ENCODE measurements around the gene PMEPA1.

DNA sequence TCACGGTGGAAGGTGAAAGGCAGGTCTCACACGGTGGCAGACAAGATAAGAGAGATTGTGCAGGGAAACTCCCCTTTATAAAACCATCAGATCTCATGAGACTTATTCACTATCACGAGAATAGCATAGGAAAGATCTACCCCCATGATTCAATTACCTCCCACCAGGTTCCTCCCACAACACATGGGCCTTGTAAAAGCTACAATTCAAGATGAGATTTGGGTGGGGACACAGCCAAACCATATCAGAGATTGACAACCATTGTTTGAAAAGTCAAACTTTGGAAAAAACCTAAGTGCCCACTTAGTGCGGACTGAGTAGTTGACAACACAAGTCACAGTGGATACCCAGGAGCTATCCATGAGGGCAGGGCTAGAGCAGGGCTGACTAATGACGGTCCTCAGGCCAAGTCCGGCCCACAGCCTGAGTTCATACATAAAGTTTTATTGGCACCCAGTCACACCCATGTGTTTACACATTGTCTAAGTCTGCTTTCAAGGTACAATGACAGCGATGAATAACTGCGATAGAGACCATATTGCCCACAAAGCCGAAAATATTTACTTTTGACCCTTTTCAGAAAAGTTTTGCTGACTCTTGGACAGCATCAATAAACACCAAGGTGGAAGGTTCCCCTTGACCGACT lies 33.8 kb upstream of the PMEPA1 start:
- TF ChIP-seq, protein P1, sequence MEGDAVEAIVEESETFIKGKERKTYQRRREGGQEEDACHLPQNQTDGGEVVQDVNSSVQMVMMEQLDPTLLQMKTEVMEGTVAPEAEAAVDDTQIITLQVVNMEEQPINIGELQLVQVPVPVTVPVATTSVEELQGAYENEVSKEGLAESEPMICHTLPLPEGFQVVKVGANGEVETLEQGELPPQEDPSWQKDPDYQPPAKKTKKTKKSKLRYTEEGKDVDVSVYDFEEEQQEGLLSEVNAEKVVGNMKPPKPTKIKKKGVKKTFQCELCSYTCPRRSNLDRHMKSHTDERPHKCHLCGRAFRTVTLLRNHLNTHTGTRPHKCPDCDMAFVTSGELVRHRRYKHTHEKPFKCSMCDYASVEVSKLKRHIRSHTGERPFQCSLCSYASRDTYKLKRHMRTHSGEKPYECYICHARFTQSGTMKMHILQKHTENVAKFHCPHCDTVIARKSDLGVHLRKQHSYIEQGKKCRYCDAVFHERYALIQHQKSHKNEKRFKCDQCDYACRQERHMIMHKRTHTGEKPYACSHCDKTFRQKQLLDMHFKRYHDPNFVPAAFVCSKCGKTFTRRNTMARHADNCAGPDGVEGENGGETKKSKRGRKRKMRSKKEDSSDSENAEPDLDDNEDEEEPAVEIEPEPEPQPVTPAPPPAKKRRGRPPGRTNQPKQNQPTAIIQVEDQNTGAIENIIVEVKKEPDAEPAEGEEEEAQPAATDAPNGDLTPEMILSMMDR (IDR thresholded peaks at IDR 0.05) = no peak
- no peak for TF ChIP-seq POLR2A (IDR thresholded peaks at IDR 0.05)
